NCI-H526 (cell line): Measurements from ENCODE around the gene GPR132.

ENCODE experiments used
- DNase-seq, 2 experiments: peaks; one replicate each; lab custom pipeline; 2025; lab: John Stamatoyannopoulos, UW

GPR132 gene

DNA sequence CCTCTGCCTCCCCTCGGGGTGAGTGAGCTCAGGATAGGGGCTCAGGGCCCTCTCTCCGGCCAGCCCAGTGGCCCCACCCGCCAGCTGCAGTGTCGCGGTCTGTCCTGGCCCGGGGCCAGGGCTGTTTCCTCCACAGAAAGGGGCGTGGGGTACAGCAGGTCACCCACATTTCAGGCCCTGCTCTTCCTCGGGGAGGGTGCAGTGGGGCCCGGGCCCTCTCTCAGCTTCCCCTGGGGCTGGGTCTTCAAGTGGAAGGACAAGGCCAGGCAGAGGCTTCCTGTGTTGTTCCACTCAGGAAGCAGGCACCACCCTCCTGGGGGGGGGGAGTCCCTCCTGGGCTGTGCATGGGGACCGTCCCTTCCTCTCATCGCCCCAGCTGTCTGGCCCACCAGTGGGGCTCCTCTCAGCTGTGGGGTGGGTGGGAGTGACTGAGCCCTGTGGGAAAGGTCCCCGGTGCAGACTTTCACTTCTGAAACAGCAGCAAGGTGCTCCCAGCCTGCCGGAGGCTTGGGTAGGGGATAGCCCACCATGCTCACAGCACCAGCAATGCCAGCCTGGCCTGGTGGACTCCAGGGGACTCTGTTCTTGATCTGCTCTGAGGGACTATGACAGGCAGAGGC, 3.7 kb downstream of the GPR132 start:
- no peak for DNase-seq

- DNase-seq, result no peak
These were observed 4.3 kb downstream of the GPR132 start for GRCh38 chr14:105060751-105061427.

- no peak for DNase-seq
These were observed 5.2 kb downstream of the GPR132 start for GRCh38 chr14:105059925-105060565.

DNA sequence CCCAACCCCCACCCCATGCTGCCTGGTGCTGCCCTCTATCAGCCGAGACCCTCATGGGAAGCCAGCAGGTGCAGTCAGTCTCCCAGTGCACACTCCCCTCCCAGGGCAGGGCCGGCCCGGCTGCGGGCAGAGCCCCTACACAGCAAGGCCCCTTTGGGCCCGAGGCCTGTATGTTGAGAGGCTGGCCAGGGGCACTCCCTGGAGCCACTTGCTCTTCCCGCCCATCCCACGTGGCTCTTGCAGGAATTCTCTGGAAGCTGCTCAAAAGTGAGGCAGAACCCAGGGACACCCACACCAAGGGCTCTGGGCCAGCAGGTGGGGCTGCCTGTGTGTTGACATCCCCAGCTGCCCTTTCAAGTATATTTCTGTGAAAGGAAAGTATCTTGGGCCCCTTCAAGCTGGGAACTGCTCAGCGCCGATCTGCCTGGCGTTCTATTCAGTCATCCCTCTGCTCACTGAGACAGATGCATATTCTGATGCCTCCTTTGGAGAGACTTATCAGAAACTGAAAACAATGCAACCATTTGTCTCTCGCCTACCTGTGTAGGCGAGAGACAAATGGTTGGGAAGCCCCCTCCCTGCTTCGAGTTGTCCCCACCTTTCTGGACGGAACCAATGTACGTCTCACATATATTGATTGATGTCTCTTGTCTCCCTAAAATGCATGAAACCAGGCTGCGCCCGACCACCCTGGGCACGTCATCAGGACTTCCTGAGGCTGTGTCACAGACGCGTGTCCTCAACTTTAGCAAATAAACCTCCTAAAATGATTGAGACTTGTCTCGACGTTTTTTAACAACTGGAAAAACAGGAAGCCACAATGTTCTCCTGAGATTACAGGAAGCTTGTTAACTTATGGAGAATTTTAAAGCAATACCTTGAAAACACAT, 6.0 kb downstream of the GPR132 start:
- DNase-seq, result no peak

GRCh38 chr14:105058521-105059034, 6.7 kb downstream of the GPR132 start:
- DNase-seq, result no peak

- DNase-seq, result no peak
These were observed 8.9 kb downstream of the GPR132 start for GRCh38 chr14:105056303-105056831.

GRCh38 chr14:105055736-105056302, 9.4 kb downstream of the GPR132 start:
- no peak for DNase-seq

GRCh38 chr14:105055334-105055733, 9.9 kb downstream of the GPR132 start:
- DNase-seq, result no peak

DNA sequence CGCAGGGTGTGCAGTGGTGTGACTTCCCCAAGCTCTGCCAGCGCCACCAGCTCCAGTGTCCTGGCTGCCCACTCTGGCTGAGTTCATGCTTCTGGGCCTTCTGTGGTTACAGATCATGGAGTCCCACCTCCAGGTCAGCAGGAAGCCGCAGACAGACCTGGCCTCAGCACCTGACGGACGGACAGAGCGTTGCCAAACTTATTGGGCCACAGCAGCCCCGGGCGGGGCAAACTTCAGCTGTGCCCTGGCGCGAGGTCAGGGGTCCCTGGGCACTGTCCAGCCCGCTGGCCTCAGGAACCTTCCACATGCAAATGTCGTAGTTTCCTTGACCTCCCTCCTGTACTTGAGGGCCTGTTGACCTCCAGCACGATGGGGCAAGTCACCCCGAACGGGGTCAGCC, 11.2 kb downstream of the GPR132 start:
- no peak for DNase-seq

- DNase-seq, result no peak
These were observed 11.8 kb downstream of the GPR132 start for GRCh38 chr14:105053421-105053820.

DNA sequence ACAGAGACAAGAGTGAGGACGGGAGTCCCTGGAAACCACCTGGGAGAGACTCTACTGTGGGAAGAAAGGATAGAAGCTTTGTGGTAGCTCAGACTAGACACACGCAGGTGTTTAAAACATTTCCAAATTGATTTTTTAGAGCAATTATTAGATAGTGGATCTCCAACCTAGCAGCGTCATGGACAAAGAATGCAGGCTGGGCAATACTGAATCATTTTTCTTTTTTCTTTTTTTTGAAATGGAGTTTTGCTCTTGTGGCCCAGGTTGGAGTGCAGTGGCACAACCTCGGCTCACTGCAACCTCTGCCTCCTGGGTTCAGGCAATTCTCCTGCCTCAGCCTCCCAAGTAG, 13.1 kb downstream of the GPR132 start:
- DNase-seq, result no peak

DNA sequence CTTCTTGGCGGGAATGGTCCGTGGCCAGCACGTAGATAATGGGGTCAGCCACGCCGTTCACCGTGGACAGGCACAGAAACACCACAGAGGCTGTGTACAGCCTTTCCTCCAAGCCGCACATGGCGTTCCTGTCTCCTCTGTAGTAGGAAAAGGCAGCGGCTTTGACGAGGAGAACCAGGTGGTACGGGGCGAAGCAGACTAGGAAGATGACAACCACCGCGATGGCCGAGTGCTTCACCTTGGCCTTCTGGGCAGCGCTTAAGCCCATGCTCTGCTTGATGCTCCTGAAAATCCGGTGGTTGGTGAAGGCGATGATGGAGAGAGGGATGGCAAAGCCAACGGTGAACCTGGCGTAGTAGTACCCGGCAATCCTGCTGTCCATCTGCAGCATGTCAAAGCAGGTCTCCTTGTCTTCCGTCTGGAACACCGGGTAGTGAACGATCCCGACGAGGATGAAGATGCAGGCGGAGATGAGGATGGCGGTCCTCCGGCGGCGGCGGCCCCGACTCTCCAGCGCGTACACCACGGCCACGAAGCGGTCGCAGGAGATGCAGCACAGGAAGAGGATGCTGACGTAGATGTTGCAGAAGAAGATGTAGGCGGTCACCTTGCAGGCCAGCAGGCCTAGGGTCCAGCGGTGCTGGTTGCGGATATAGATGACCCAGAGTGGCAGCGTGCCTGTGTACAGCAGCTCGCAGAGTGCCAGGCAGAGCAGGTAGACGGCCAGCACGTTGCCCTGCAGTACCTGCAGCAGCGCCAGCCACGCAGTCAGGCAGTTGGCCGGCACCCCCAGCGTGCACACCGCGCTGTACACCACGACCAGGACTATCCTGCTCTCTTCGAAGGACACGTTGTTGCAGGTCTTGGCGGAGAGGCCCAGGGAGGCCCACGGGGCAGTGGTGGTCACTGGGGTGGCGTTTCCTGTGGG, 13.8 kb downstream of the GPR132 start:
- DNase-seq, result no peak

- DNase-seq, result peak in 1 of 2 experiments; percentile 35
These were observed 14.7 kb downstream of the GPR132 start for GRCh38 chr14:105050551-105050897.

- no peak for DNase-seq
These were observed 15.3 kb downstream of the GPR132 start for GRCh38 chr14:105049753-105050550.

- DNase-seq, result no peak
These were observed 17.8 kb downstream of the GPR132 start for GRCh38 chr14:105047283-105048016.

DNA sequence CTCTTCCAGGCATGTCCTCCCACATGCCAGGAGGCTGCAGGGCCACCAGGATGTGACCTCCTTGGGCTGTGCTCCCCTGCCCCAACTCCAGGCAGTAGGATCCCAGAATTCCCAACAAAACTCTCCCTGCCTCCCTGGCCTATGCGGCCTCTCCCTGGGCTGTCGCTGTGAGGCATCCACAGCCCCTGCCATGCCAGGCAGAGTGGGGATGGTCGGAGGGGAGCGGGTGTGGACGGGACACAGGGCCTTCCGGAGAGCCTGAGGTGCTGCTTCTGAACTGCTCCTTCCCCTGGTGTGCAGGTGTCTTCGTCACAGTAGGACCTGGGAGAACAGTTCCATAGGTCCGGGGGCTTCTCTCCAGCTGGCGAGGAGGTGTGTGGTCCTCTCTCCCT, 18.3 kb downstream of the GPR132 start:
- no peak for DNase-seq

DNA sequence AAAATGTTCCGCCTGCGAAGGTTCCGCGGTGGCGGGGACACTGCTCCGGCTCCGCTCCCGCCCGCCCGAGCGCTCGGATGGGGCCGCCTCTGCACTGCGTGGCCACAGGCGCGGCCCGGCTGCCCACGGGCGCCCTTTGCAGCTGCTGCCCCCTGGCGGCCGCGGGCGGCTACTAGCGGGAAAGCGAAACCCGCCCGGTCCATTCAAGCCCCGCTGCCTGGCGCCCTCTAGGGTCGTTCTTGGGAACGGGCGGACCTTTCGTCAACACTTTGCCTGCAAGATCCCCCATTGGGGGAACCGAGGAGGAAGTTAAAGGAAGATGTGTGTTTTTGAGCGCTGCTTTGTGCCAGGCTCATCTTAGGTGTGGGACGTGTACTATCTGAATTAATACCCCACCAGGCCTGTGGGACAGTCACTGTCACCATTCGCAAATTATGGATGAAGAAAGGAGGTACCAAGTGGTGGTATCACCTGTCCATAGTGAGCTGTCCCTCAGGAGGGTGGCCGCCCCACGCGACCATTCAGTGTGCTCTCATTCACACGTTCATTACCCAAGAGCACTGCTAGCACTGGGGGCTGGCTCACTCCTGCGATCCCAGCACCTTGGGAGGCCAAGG, 19.4 kb downstream of the GPR132 start:
- peak; percentile 51 to 95 for DNase-seq

DNA sequence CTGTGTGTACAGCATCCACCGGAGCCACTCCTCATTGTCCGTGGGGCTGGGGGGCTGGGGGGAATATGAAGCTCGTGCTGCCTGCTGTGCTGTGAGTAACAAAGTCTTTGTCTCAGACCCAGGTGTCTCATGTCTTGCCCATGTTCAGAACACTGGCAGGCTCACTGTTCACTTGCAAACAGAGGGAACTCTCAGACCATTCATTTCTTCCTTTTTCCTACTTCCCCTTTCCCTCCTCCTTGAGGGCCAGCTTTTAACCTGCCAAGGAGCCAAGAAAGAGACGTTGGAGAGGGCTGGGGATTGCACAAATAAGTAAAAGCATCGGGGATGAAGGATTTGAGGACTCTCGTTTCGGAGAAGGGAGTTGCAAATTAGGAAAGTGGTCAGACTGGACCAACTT, 21.6 kb downstream of the GPR132 start:
- no peak for DNase-seq

DNA sequence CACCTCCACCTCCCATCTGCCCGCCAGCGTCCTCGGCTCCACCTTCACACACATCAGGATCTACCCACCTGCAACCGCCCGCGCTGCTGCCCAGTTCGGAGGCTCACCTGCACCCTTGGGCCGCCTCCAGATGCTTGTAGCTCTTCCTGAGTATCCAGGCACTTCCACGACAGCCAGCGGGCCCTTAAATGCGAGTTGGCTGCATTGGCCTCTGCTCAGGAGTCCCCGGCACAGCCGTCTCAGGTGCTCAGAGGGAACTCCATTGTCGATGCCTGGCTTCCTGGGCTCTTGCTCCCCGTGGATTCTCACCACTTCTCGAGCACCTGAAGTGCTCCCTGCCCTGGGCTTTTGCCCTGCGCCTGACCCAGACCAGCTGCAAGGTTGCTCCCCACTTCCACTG, 22.4 kb downstream of the GPR132 start:
- peak in 1 of 2 experiments; percentile 59 for DNase-seq
